Umbilical cord (tissue), 2 donors: Measurements from ENCODE around the gene SLC2A13. TPM values are rescaled to one million over a fixed set of nuclear protein-coding genes. Genes with fewer than 3 reads are reported as not detected.

Experiments used
- DNase-seq: peaks from one replicate; pipeline ENCODE4 v3.0.0-alpha.2; 2015; ENCODE audit warnings: low spot score
- total RNA-seq: library from RNA; depleted of rRNA; stranded (reverse); fragments of >200 nt; gene quantifications from one replicate; pipeline ENCODE4 v1.2.3, GENCODE V29; 2014; ENCODE audit warnings: low replicate concordance; ENCODE audit not compliant: insufficient read depth

Gene SLC2A13
- total RNA-seq, 1 donor from 2014 or later: 30.8 TPM

DNA sequence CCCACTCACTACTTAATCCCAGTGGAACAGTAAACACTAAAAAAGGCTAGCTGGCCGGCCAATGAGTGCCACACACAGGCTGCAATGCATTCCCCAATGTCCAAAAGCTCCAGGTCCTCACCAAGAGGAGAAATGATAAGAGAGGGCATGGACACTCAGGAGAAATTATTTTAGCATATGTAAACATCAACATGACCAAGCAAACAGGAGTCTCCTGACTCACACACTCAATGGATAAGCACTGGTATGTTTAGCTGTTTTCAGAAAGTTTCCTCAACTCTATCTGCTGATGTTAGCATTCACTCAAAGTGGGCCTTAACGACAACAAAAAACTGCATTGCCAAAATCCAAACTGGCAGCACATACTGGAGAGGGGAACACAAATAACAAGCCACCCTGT is 105.0 kb downstream of the SLC2A13 start:
- no peak for DNase-seq

DNA sequence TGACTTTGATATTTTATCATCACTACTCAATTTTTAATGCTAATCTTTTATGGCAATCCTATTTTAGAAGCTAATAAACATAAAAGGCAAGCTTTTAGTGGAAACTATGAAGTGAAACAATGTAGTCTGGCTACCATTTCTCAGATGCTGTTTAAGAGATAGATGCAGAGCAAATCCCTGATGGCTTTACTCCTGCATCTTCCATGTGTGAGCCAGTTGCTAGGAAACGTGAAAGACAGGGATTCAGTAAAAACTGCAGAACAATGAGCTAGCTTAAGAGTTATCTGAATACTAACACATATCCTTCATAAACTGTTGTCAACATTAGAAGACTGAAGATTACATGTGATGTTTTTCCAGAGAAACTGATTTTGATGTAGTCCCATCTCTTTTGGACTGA is 112.6 kb downstream of the SLC2A13 start:
- DNase-seq: no peak

DNA sequence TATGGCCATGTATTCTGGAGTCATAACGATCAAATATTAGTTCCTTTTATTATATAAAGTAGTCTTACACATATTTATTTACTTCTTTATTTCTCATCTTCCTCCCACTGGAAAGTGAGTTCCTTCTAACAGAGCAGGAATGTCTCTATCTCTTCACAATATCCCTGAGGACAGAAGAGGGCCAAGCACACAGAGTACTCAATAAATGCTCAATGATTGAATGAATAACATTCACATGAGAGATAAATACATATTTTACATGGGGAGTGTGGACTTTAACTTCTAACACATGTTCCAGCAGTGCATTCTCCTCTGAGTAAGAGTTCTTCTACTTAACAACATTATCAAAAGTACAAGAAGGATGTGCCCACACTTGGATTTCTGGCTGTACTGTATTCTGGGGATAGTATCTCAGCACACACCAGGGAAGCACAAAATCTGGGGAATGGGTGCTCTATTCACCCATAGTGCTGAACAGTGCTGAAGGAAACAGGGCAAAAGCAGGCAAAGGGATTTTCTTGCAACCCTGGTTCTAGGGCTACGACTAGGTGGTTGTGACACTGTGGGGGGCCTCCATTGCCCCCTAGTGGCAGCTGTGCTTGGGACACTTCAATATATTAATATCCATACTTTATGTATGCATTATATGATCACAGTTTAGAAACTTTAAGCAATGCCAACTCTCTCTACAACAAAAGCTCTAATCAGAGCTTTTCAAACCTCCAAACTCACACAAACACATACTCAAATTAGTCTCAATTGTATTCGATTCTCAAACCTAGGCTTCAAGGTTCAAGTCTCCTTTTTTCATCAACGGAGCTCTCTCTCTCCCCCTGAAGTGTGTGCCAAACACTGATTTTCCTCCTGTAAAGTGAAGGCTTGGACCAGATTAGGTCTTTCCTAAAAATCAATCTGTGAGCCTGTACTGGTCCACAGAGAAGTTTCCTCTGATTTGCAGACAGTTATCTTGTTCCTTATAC is 115.5 kb downstream of the SLC2A13 start:
- peak; percentile 37 for DNase-seq

DNA sequence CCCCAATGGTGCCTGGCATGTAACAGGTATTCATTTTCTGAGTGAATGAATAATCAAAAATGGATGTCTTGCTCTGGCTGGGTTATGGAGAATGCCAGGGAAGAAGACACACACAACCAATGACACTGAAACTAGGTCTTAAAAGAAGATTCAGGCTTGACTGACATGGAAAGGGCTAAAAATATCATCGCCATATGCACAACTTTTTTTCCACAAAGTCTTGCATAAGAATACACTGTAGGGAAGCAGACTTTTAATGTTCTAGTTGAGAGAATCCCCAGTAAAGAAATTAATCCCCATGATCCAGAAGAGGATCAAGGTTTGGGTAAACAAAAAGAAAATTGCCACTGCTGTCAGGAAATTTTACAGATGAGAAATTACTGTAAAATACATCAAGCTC is 116.4 kb downstream of the SLC2A13 start:
- DNase-seq: peak; percentile 42

DNA sequence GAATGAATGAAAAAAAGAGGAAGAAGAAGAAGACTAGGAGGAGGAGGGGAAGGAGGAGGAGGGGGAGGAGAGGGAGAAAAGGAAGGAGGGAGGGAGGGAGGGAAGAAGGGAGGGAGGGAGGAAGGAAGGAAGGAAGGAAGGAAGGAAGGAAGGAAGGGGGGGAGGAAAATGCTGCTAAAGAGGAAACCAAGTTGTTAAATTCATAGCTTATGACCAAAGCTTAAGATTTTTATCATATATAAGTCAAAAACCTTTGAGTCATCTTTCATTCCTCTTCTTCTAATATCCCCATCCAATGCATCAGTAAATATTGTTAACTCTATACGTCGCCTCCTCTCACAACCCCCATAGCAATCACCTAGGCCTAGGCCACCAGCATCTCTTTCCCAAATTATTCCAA is 117.3 kb downstream of the SLC2A13 start:
- DNase-seq: no peak

DNA sequence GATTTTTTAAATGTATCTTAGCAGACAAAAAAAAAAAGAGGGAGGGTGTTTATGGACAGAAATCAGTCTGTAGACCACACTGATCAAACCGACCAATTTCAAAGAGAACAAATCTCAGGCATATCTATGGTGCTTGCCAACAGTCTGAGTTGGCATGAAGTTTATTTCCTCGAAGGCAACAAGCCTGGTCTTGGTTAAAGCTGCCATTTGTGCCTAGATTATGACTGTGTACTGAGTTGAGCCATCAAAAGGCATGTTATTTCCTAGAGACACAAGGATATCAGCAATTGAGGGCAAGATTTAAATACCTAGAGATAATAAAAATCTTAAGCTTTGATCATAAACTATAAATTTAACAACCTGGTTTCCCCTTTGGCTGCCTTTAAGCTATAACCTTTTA is 119.2 kb downstream of the SLC2A13 start:
- no peak for DNase-seq

DNA sequence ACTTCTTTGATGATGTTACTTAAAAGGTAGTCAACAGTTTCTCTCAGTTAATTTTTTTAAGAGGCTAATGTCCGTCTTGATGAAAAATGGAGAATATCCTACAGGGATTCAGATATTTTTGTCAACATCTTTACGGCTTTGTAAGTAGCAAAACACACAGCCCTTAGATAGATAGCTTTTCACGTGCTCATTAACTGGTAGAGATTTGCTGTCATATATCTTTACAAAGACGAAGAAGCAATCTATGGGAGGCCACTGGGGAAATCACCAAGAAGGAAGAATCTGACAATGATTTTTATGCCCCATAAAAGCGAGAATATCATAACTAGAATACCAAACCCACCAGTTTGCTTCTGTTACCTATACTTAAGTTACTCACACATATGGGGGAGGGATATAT is 121.2 kb downstream of the SLC2A13 start:
- DNase-seq: no peak

DNA sequence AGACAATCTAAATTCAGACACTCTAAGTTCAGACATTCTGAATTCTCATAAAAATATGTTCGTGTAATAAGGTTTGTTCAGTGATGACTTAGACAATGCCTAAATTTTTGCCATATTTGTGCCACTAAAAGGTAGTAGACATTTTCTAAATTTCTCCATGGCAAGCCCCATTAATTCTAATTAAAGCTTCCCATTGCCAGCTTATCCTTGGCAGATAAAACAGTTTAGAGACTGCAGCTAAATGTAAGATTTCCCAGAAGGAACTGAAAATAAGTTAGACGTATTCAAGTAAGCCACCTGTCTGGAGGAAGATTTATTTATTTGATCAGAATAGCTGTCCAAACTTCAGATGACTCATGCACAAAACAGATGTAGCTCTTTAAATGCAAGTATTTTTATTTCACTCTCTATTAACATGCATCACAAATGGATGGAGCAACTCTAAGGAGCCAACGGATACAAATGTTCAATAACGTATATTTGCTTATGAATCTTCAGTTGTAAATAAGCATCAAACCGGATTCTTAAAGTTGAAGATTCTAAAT is 130.4 kb downstream of the SLC2A13 start:
- DNase-seq: no peak

DNA sequence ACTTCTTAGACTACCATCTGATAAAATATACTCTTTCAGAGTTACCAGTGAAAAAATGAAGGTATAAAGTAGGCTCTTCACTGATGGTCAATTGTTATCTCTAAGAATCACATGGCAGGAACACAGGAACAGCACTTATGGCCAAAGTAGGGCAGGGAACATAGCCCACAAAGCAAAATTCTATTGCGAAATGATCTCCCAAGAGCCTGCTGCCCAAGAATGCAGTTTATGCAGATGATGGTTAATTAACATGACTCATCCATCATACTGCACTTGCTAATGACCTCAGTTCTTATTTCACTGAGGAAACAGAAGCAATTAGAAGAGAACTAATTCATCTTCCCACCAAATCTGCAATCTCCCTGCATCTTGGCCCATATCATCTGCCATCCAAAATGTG is 133.8 kb downstream of the SLC2A13 start:
- DNase-seq: no peak

DNA sequence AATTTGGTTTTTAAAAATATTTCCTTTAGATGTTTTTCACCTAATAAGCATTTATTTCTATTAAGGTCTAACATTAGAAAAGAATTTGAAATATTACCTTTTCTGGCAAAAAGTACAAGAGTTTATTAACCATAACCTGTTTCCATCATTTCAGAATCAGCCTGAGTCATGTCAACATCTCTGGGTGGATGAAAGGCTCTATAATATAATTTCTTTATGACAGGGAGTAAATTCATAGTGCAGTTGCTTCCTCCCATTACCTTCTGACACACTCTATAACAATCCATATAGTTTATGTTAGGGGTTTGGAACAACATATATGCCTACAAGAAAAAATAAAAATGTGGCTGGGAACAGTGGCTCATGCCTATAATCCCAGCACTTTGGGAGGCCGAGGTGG is 134.5 kb downstream of the SLC2A13 start:
- DNase-seq: no peak

DNA sequence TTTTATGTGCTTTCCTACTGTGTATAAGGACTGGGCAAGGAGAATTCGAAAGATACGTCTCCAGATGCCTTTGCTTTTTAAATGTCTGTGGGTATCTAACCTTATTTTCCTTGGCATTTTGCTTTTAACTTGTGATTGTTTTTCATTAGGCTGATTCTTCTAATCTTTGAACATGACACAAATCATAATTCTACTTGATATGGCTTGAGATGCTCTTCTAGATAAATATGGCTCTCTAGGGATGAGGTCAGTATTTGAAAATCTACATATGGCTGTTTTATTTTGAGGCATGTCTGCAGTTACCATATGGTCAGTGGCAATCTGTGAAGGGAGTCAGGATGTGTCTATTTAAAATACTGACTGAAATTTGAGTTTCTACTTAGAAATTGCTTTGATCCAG is 139.2 kb downstream of the SLC2A13 start:
- peak; percentile 52 for DNase-seq

DNA sequence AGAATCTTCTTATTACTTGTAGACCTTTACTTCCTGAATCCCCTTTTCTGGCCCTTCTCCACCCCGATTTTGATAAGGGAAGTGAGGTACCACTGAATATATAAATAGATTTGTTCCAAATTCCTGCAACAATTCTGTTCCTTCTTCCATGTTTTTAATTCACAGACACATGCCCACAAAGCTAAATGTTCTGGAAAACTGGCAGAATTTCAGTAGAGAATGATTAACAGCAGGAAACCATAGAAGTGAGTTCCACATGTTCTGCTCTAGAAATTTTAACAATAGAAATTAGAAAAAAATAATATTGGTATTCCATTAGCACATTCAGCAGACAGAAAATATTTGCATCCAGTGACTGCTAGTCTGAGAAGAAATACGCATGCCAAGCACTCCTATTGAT is 139.6 kb downstream of the SLC2A13 start:
- DNase-seq: no peak

DNA sequence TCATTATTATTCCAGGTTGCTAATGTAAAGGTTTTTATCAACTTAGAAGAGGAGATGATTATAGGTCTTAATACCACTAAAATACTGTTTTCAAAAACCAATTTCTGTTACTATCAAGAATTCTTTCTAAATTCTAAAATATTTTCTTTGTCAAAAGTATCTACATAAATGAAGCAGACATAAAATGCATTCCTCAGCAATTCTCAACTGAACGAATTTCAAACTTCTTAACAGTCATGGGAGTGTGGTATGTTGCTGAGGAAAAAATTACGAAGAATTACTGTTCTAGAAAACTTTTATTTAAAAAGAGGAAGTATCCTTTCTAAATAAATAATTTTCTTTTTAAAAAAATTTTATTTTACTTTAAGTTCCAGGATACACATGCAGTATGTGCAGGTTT is 146.4 kb downstream of the SLC2A13 start:
- DNase-seq: no peak

DNA sequence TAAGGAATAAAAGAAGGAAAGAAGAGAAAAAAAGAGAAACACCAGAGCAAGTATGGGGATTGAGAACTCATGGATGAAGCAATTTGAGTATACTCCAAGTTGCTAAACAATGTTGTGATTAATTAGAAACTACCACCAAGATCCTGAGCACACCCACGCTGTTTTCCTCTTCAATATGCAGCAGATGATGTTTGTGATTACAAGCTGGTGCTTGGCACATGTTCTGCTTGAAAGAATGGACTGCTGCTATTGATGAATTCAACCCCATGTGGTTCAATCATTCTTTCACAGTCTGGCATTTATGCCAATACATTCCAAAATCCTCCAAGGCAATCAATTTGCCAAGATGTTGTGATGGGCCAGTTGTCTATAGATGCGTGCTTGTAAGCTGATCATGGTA is 146.8 kb downstream of the SLC2A13 start:
- no peak for DNase-seq

DNA sequence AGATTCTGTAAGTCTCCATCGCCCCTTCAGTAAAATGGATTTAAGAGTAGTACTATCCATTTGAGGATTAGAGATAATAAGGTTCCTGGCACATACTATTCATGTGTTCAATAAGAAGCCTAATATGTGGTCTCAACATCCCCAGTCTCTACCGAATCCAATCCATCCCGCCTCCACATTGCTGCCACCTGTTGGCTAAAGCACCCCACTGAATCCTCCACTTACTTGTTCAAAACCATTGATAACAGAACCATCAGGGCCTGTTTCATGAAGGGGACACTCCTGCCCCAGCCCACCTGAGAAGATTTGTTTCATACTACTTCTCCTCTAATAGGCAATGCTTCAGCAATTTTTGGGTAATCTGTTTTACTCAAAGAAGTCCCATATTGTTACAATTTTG is 147.5 kb downstream of the SLC2A13 start:
- DNase-seq: no peak

DNA sequence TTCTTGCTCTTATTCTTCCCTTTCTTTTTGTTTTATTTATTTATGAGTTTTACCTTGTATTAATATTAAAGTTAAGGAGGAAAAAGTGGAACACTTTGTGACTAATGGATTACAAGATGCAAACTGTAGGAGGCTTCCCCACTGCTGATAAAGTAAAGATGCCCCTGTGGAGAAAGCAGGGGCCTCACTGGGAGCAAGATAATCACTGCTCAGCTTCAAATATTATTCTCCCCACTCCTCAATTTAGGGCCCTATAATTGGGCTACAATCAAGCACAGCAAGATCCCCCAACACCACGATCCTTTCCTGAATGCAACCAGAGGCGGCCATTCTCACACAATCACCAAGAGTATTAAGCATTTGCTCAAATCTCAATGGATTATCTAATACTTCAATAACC is 149.2 kb downstream of the SLC2A13 start:
- DNase-seq: no peak

DNA sequence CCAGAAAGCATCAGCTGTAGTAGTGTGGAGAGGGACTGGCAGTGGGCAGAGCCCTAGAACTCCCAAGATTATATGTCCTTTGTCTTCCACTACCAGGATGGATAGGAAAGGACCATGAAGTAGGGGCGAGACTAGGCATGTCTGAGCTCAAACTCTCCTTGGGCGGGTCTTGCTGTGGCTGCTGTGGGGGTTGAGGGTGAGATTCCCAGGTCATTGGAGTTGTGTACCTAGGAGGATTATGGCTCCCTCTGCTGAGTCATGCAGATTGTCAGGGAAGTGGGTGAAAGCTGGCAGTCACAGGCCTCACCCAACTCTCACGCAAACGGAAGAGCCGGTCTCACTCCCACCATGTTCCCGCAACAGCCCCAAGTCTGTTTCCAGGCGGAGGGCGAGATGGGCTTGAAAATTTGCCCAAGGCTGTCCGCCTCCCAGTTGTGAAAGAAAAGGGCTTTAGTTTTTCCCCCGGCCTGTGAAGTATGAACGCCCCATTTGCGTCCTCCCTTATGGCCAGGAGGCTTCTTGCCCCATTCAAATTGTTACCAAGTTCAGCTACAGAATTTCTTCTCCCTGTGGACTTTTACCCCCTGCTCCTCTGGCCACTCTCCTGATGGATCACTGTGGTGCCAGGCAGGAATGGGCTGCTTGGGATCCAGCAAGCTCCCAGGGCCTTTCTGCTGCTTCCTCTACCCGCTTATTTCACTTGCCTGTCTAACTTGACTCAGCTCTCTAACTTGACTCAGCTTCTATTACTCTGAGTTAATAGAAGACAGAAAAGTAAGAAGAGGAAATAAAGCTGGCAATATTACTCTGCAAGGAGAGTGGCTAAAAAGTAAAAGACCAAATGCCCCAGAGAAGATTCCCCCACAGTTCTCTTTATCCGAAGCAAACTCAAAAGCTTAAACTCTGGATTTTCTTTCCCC is 159.3 kb downstream of the SLC2A13 start:
- DNase-seq: no peak

DNA sequence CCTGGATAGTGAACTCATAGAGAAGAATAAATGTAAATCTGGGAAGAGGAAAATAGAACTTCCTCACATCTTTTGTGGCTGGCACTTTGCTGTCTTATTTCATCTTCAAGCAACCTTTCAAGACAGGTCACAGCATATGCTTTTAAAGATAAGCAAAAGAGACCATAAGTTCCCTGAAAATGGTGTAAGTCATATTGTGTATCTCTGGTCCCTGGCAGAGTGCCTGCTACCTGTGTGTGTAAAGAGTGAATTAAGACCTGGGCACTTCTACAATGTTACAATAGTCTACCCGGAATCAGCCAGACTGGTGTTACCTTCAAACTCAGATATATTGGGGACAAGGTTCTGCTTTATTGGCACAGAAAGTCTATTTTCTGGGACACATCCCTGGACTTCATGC is 168.8 kb downstream of the SLC2A13 start:
- DNase-seq: no peak

DNA sequence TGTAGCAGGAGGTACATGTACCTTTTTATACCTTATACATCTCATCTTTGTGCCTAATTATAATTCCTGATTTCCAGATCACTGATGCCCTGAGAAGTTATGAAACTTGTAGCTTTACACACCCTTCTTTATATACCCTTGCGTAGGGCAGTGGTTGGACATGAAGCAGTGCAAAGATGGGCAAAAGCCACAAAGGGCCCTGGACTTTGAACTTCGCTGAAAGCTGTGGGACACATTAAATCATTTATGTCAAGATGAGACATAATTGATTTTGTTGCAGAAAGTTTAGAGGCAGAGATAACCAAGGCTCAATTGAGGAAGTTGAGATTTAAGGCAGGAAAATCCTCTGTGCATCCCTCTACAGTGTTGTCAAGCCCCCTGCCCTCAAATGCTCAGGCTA is 170.0 kb downstream of the SLC2A13 start:
- DNase-seq: no peak

DNA sequence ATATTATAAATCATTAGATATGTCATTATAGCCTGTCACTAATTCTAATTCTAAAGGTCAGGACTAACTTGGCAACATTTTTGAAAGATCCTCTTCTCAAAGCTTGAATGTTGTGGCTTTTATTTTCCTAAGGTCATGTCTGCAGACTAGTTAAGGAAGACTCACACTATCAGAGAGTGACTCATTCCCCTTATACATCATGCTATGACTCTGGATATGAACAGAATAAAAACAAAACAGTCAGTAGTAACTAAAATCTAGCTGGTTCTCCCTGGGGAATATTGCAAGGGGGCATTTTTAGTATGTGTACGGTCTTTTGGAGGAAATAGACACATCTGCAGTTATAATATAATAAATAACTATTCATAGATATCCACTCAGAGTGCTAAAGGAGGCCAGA is 170.6 kb downstream of the SLC2A13 start:
- peak; percentile 50 for DNase-seq

DNA sequence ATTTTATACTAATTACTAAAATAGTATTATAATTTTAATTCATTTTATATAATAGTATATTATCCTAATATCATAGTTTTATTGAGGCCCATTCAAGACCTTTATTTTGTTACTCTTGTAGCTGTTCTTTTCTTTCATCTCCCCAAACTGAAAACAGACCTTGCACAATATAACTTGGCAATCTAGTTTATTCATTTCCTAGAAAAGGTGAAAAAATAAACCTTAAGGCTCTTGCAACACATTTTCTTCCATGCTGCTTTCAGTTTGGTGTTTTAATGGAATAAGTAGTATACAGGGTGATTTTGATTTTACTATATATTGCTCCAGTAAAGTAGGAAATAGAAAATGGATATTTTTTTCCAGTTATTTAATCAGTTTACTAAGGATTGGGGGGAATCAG is 174.0 kb downstream of the SLC2A13 start:
- no peak for DNase-seq

DNA sequence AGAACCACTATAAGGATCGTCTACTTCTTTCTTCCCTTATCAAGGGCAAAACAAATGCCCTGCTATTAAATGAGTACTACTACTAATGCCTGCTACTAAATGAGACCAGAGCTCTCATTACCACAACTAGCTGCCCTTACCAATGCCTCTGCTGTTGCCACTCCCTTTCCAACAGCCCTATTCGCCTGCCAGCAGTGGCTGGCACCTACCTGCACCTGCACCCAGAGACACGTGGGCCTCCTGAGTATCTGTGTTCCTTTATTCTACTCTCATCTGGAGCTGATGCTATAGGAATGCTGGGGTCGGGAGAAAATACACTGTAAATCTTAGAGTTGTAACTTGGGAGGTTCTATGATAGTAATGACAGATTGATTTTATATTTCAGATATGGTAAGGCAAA is 174.7 kb downstream of the SLC2A13 start:
- DNase-seq: no peak
